ENCODE data around the gene ARHGEF1.
A peak's percentile ranks its signal among the peaks of the same experiment; 100 is the strongest.

Gene ARHGEF1

DNA sequence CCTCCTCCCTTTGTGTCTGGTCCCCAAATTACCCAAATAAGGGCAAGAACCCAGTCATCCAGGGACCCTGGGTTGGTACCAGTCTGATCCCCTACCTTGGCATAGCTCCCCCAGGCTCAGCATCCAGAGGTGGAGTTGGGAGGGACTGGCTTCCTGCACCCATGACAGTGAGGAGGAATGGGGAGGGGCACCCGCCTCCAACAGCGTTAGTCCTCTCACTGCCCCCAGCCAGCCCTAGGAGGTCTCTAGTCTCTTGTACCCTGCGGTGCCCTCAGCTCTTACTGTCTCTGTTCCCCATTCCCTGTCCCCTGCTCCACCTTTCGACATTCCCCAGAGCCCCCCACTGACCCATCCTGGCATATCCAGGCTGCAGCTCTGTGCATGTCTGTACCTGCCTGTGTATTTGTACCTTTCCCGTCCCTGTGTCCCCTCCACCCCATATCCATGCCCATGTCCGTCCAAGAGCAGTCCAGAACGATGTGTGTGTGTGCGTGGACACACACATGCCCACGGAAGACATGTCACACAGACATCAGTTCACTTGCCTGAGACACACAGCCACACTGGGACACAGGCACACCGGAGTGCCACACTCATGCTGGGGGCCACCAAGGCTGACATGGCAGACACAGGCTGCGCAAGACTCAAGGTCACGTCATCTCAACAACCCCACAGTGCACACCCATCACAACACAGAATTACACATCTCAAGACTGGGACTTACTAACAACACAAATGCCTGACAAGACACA is 27.4 kb downstream of the ARHGEF1 start:
- Histone ChIP-seq H3K79me2 (ENCODE audit: insufficient read depth, low read length) (no peaks in the 10 kb centered on the region), H4K20me1 (ENCODE audit: insufficient read depth, low read length) (peaks cover 34% of the 10 kb centered on the region), H3K36me3 (ENCODE audit: insufficient read depth, low read length) (peaks cover 46% of the 10 kb centered on the region), H3K9ac (ENCODE audit: low read depth, low read length) (no peak overlapping the region), H3K27ac (ENCODE audit: low read length) (no peak overlapping the region), H3K9me3 (ENCODE audit: insufficient read depth, low read length, severe bottlenecking) (no peaks in the 10 kb centered on the region), H2AFZ (ENCODE audit: low read depth, low read length) (no peak overlapping the region), H3K4me2 (ENCODE audit: insufficient read depth, low read length) (no peak overlapping the region), H3K4me1 (ENCODE audit: insufficient read depth, low read length) (peaks cover 5% of the 10 kb centered on the region), H3K4me3 (ENCODE audit: low read depth in 1 of 2, low read length in 2 of 2) (no peak overlapping the region), H3K27me3 (ENCODE audit: insufficient read depth, low read length, poor library complexity) (no peaks in the 10 kb centered on the region)
- DNase-seq, result no peak
- ATAC-seq (ENCODE audit: insufficient read depth, low read depth), result peak; percentile 4; the same call in 1 of the 3 replicates
- no peak for TF ChIP-seq EZH2 (IDR thresholded peaks at IDR 0.05; ENCODE audit: borderline replicate concordance, low read depth, low read length, severe bottlenecking)
- TF ChIP-seq, protein P1, sequence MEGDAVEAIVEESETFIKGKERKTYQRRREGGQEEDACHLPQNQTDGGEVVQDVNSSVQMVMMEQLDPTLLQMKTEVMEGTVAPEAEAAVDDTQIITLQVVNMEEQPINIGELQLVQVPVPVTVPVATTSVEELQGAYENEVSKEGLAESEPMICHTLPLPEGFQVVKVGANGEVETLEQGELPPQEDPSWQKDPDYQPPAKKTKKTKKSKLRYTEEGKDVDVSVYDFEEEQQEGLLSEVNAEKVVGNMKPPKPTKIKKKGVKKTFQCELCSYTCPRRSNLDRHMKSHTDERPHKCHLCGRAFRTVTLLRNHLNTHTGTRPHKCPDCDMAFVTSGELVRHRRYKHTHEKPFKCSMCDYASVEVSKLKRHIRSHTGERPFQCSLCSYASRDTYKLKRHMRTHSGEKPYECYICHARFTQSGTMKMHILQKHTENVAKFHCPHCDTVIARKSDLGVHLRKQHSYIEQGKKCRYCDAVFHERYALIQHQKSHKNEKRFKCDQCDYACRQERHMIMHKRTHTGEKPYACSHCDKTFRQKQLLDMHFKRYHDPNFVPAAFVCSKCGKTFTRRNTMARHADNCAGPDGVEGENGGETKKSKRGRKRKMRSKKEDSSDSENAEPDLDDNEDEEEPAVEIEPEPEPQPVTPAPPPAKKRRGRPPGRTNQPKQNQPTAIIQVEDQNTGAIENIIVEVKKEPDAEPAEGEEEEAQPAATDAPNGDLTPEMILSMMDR (IDR thresholded peaks at IDR 0.05; ENCODE audit: borderline replicate concordance, extremely low read depth, low read length, poor library complexity, severe bottlenecking), result no peak

DNA sequence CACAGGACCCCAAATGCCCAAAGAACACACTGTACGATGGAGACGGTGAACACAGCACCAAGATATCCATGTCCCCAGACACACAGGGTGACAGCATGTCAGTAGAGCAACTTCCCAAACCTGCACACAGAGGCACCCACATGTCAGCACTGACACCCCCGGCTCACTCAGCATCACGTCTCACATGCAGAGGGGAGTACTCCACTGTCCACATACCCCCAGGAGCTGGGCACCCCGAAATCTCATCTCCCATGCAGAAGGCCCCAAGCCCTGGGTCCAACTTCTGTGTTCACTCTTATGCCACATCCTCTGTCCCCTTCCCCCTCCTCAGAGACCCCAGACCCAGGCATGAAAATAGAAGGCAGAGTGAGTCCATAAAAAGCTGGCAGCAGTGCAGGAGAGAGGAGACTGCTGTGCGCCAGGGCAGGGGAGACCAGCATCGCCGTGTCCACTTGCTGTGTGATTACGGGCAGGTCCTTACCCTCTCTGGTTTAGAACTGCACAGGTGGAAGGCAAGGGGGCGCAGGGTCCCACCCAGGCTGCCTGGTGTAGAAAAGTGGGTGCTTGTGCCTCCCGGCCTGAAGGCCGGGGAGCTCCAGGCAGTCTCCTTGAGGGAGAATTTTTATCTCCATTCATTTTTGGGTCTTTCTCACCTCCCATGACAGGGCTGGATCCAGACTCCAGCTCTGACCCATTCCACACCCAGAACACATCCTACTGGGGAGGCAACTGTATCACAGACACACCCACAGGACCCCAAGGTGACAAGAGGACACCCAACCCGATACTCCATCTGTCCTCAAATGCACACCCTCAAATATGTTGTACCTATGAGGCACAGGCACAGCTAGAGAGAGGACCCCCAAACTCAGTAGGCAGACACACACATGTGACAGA is 28.3 kb downstream of the ARHGEF1 start:
- Histone ChIP-seq H4K20me1 (ENCODE audit: insufficient read depth, low read length) (peaks cover 27% of the 10 kb centered on the region), H3K79me2 (ENCODE audit: insufficient read depth, low read length) (no peaks in the 10 kb centered on the region), H3K4me3 (ENCODE audit: low read depth in 1 of 2, low read length in 2 of 2) (no peak overlapping the region), H3K27ac (ENCODE audit: low read length) (no peak overlapping the region), H3K4me1 (ENCODE audit: insufficient read depth, low read length) (peaks cover 7% of the 10 kb centered on the region), H3K9me3 (ENCODE audit: insufficient read depth, low read length, severe bottlenecking) (no peaks in the 10 kb centered on the region), H3K27me3 (ENCODE audit: insufficient read depth, low read length, poor library complexity) (no peaks in the 10 kb centered on the region), H3K9ac (ENCODE audit: low read depth, low read length) (no peak overlapping the region), H2AFZ (ENCODE audit: low read depth, low read length) (no peak overlapping the region), H3K4me2 (ENCODE audit: insufficient read depth, low read length) (no peak overlapping the region), H3K36me3 (ENCODE audit: insufficient read depth, low read length) (peaks cover 41% of the 10 kb centered on the region)
- DNase-seq (no peak), ATAC-seq (ENCODE audit: insufficient read depth, low read depth) (peak; percentile 7; the same call in 1 of the 3 replicates)
- TF ChIP-seq, protein P1 (IDR thresholded peaks at IDR 0.05; ENCODE audit: borderline replicate concordance, extremely low read depth, low read length, poor library complexity, severe bottlenecking), result no peak

DNA sequence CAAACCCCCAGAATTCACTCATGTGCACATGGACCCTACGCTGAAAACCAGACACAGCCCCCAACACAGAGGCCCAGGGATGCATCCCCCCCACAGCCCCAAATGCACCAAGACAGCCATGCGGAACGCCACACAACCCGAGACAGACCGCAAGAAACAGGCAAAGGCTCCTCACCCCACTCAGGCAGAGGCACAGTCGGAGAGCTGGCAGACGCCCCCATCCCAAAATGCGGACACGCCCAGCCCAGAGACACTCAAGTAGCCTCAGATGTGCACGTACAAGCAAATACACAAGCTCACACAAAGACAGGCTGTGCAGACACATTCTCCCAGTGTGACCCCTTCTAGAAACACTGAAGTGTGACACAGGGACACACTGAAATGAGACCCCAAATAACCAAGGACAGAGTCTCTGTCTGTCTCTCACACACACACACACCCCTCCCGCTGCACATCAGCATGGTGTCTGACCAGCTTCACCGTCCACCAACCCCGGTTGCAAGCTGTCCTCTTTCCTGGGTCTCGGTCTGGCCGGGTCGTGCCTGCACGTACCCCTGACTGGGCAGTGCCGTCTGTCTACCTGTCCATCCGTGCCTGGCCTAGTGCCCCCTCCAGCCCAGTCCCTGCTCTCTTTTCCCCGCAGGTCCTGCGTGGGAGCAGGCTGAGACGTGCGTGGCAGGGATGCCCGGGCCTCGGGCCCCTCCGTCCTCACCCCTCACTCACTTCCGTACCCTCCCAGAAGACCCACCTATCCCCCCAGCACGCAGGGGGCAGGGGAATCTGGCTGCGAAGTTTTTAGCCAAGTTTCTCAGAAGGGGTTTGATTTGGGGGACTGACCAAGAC is 29.1 kb downstream of the ARHGEF1 start:
- Histone ChIP-seq H3K27ac (ENCODE audit: low read length) (no peak overlapping the region), H3K79me2 (ENCODE audit: insufficient read depth, low read length) (no peaks in the 10 kb centered on the region), H3K4me3 (ENCODE audit: low read depth in 1 of 2, low read length in 2 of 2) (no peak overlapping the region), H4K20me1 (ENCODE audit: insufficient read depth, low read length) (peaks cover 27% of the 10 kb centered on the region), H3K9ac (ENCODE audit: low read depth, low read length) (no peak overlapping the region), H3K4me1 (ENCODE audit: insufficient read depth, low read length) (peaks cover 7% of the 10 kb centered on the region), H2AFZ (ENCODE audit: low read depth, low read length) (no peak overlapping the region), H3K9me3 (ENCODE audit: insufficient read depth, low read length, severe bottlenecking) (no peaks in the 10 kb centered on the region), H3K36me3 (ENCODE audit: insufficient read depth, low read length) (peaks cover 34% of the 10 kb centered on the region), H3K4me2 (ENCODE audit: insufficient read depth, low read length) (no peak overlapping the region), H3K27me3 (ENCODE audit: insufficient read depth, low read length, poor library complexity) (no peaks in the 10 kb centered on the region)
- peak; percentile 5; the same call in 1 of the 3 replicates for ATAC-seq (ENCODE audit: insufficient read depth, low read depth)
- no peak for DNase-seq
- TF ChIP-seq, protein P1 (IDR thresholded peaks at IDR 0.05; ENCODE audit: borderline replicate concordance, extremely low read depth, low read length, poor library complexity, severe bottlenecking), result no peak
